RWPE2 (cell line): Measurements from ENCODE around the gene MATK.
A peak's percentile ranks its signal among the peaks of the same experiment; 100 is the strongest.

Experiments
- ATAC-seq: fragments of 200-7000 bp; cut with Tn5 transposase; 3 replicates; pipeline ENCODE4 v1.9.1; 2021; ENCODE audit warnings: low read depth
- DNase-seq: peaks from one replicate; pipeline ENCODE4 v3.0.0-alpha.2; 2020; ENCODE audit warnings: low spot score
- H3K27ac ChIP-seq: fragments of 450-650 bp; 2 replicates; pipeline ENCODE4 v1.5.1; 2017; ENCODE audit warnings: mild to moderate bottlenecking; ENCODE audit not compliant: poor library complexity, severe bottlenecking
- H3K27me3 ChIP-seq: fragments of 250-450 bp; sonication (Bioruptor Pico); 2 replicates; pipeline ENCODE4 v1.5.1; 2021; ENCODE audit warnings: mild to moderate bottlenecking, moderate library complexity; ENCODE audit not compliant: insufficient read depth, poor library complexity, severe bottlenecking
- H3K36me3 ChIP-seq: fragments of 250-450 bp; sonication (Bioruptor Pico); 2 replicates; pipeline ENCODE4 v1.5.1; 2020; ENCODE audit warnings: low read depth, mild to moderate bottlenecking, moderate library complexity
- H3K4me1 ChIP-seq: fragments of 250-450 bp; sonication (Bioruptor Pico); 2 replicates; pipeline ENCODE4 v1.5.1; 2021; ENCODE audit warnings: mild to moderate bottlenecking, moderate library complexity; ENCODE audit not compliant: insufficient read depth, poor library complexity, severe bottlenecking
- H3K4me3 ChIP-seq: fragments of 250-450 bp; sonication (Bioruptor Pico); 2 replicates; pipeline ENCODE4 v1.5.1; 2021; ENCODE audit warnings: mild to moderate bottlenecking, moderate library complexity; ENCODE audit not compliant: severe bottlenecking
- H3K9me3 ChIP-seq: fragments of 250-450 bp; sonication (Bioruptor Pico); 2 replicates; pipeline ENCODE4 v1.5.1; 2021; ENCODE audit warnings: mild to moderate bottlenecking, moderate library complexity; ENCODE audit not compliant: severe bottlenecking
- CTCF ChIP-seq: fragments of 450-650 bp; IDR thresholded peaks from one replicate; pipeline ENCODE4 v1.5.1; 2017; ENCODE audit warnings: mild to moderate bottlenecking, moderate library complexity; ENCODE audit not compliant: poor library complexity, severe bottlenecking

MATK gene

DNA sequence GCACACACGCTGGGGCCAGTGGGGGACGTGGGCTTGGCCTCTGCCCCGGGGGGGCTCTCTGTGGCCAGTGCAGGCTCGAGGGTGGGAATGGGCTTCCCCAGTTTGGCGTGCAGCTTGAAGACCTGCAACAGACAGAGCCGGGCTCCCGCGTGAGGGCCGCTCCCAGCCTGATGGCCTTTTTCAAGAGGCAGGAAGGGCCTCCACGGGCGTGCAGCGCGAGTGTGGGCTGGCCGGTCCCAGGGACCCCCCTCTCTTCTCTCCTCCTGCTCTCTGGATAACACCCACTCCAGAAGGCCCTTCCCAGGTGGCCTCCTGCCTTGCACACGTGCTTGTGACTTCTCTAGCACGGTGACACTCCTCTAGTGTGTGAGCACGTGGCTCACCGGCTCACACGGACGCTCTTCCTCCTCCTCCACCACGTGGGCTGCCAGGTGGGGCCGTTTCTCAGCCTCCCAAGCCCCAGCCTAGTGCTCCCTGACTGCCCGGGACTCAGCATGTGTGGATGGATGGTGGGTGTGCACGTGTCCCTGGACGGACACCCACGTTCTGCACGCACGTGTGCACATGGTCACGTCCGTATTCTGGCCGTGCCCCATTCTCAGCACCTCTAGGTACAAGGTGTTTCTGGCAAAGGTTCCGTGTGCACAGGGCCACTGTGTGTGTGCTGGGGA is 39.2 kb upstream of the MATK start:
- DNase-seq (no peak), ATAC-seq (no peak)
- Histone ChIP-seq H3K4me1 (peaks cover 7% of the 10 kb centered on the region), H3K9me3 (no peaks in the 10 kb centered on the region), H3K27me3 (no peaks in the 10 kb centered on the region), H3K27ac (no peak overlapping the region), H3K4me3 (no peak overlapping the region), H3K36me3 (no peaks in the 10 kb centered on the region)
- no peak for TF ChIP-seq CTCF

- DNase-seq (no peak), ATAC-seq (no peak)
- no peak overlapping the region for H3K4me3 ChIP-seq
- no peaks in the 10 kb centered on the region for H3K36me3 ChIP-seq
- H3K27me3 ChIP-seq, result no peaks in the 10 kb centered on the region
- no peaks in the 10 kb centered on the region for H3K9me3 ChIP-seq
- no peak overlapping the region for H3K27ac ChIP-seq
- H3K4me1 ChIP-seq, result peaks cover 4% of the 10 kb centered on the region
- no peak for TF ChIP-seq CTCF
These were observed 37.2 kb upstream of the MATK start for GRCh38 chr19:3823350-3823713.

DNA sequence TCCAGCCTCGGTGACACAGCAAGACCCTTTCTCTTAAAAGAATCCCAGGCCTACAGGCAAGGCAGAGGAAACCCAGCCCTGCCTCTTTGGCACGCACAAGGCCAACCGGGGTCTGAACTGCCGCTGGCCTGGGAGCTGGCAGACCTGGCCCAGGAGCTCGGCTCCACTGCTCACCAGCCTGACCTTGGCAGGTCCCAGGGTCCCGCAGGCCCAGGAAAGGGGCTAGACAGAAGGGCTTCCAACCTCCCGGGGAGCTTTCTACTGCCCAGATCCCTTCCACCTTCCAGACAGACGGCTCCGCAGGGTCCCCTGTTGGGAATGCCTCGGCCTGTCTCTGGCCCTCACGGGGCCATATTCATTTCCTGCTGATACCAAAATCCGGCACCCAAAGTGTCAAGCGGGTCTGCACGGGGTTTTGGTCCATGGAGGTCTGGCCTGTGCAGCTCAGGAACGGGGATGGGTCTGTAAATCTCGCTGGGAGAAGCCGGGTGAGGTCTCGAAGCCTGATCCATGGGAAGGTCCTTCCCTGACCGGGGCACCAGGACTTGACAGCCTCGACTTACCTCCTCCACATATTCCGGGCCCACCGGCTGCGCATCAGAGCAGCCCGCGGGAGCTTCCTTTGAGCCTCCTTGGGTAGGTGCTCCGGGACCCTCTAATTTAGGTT is 36.6 kb upstream of the MATK start:
- H3K27ac ChIP-seq, result no peak overlapping the region
- H3K4me3 ChIP-seq, result no peak overlapping the region
- DNase-seq, result no peak
- TF ChIP-seq CTCF, result no peak
- H3K36me3 ChIP-seq, result no peaks in the 10 kb centered on the region
- ATAC-seq, result no peak
- no peaks in the 10 kb centered on the region for H3K9me3 ChIP-seq
- H3K4me1 ChIP-seq, result no peaks in the 10 kb centered on the region
- no peaks in the 10 kb centered on the region for H3K27me3 ChIP-seq

- Histone ChIP-seq H3K36me3 (no peaks in the 10 kb centered on the region), H3K9me3 (no peaks in the 10 kb centered on the region), H3K4me1 (no peaks in the 10 kb centered on the region), H3K4me3 (no peak overlapping the region), H3K27ac (no peak overlapping the region), H3K27me3 (no peaks in the 10 kb centered on the region)
- no peak for ATAC-seq
- TF ChIP-seq CTCF, result peak; percentile 70
- DNase-seq, result no peak
These were observed 35.7 kb upstream of the MATK start for GRCh38 chr19:3821857-3822364.

DNA sequence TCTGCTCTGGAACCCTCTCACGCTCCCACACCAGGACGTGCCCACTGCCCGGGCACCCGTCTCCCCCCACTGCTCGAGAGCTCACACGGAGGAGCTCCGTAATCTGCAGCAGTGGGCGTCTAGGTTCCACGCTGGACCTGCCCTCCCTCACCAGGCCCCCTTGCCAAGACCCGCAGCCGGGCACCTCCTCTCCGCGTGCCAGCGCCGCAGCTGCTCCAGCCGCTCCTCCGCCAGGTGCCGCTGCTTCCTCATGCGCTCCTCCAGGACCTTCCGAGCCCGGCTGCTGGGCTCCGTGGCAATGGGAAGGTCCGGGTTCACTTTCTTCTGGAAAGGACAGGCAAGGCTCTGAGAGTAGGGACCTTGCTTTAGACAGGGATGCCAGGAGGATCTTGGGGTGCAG is 35.0 kb upstream of the MATK start:
- Histone ChIP-seq H3K4me3 (no peak overlapping the region), H3K9me3 (no peaks in the 10 kb centered on the region), H3K4me1 (no peaks in the 10 kb centered on the region), H3K36me3 (no peaks in the 10 kb centered on the region), H3K27me3 (no peaks in the 10 kb centered on the region), H3K27ac (no peak overlapping the region)
- DNase-seq (no peak), ATAC-seq (no peak)
- TF ChIP-seq CTCF, result no peak
